Astrocyte (in vitro differentiated cells and primary cell): ENCODE results near the gene ASB7.

ENCODE experiments used
- CTCF ChIP-seq: IDR thresholded peaks from 2 replicates; pipeline ENCODE4 v1.5.1; 2011; ENCODE audit warnings: low read depth, mild to moderate bottlenecking, inconsistent platforms, low read length, moderate library complexity; ENCODE audit not compliant: insufficient read depth
- EZH2 ChIP-seq: IDR thresholded peaks from 2 replicates; pipeline ENCODE4 v1.6.1; 2012; ENCODE audit warnings: mild to moderate bottlenecking, low read length, inconsistent platforms; ENCODE audit not compliant: insufficient read depth

- TF ChIP-seq CTCF: no peak
- TF ChIP-seq EZH2: no peak
Observed at GRCh38 chr15:100631831-100632230, 29.4 kb downstream of the ASB7 start.
